GM12892 (cell line): ENCODE results near the gene SORCS3.

Experiments used
- POLR2A ChIP-seq: IDR thresholded peaks from 2 replicates; pipeline ENCODE4 v1.6.1; 2011; ENCODE audit warnings: low read depth, low read length, control low read depth
- POLR2AphosphoS5 ChIP-seq: IDR thresholded peaks from 2 replicates; pipeline ENCODE4 v1.6.1; 2011; ENCODE audit warnings: low read depth, low read length, control low read depth

DNA sequence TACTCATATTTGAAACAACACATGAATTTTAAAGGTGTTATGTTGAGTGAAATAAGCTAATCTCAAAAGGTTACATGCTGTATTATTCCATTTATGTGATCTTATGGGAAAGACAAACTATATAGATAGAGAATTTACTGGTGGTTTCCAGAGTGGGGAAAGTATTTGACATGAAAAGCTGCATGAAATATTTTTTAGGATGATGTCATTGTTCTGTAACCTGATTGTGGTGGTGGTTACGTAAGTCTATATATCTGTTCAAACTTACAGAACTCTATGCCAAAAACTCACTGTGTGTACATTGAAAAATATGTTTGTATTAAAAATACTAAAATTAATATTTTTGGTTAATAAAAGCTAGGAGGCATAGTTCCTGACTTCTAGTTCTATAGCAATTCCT is 453.0 kb downstream of the SORCS3 start:
- TF ChIP-seq POLR2A = no peak
- TF ChIP-seq POLR2AphosphoS5 = no peak
